GM18498 (cell line): ENCODE results near the gene ZBTB7C.
"Not testable (repeated sequence)": the region's sequence is repeated elsewhere in the genome, so short reads cannot be mapped to it uniquely, and the experiment has no call there.

Experiments used
- ATAC-seq: cut with Tn5 transposase; IDR thresholded peaks from one replicate; pipeline ENCODE4 v1.9.1; 2021; ENCODE audit warnings: mild to moderate bottlenecking, moderate library complexity; ENCODE audit not compliant: unreplicated experiment

ZBTB7C gene

DNA sequence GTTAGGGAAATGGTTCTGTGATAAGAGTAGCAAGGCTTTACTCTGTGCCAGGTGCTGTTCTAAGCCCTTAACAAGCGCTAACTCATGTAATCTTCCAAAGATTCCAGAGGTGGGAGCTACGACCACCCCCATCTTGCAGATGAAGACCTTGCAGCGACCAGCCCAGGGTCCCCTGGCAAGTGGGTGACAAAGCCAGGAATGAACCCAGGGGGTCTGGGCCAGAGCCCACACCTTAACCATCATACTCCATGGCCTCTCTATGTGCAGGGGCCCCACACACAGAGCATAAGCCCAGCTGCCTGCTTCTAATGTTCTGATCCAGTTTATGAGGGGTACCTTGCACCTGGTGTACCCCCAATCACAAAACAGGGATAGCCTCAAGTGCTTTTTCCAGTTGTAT lies 105.3 kb downstream of the ZBTB7C start:
- no peak for ATAC-seq

DNA sequence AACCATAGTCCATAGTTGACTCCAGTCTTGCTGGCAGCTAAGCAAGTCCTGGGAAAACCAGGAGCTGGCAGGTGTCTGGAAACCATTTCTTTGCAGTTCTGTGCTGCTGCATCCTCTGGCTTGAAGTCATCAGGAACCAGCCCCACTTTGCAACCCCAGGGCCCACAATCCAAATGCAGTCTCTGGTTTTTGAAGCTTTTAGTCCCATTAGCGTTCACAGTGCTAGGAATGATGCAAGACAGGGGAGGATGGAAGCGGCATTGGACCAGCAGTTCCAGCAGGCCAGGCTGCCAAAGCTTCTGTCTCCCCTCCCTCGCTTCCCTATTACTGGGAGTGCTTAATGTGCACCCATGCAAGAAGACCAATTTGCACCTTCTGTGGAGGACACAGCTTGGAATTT lies 106.4 kb downstream of the ZBTB7C start:
- ATAC-seq = no peak

DNA sequence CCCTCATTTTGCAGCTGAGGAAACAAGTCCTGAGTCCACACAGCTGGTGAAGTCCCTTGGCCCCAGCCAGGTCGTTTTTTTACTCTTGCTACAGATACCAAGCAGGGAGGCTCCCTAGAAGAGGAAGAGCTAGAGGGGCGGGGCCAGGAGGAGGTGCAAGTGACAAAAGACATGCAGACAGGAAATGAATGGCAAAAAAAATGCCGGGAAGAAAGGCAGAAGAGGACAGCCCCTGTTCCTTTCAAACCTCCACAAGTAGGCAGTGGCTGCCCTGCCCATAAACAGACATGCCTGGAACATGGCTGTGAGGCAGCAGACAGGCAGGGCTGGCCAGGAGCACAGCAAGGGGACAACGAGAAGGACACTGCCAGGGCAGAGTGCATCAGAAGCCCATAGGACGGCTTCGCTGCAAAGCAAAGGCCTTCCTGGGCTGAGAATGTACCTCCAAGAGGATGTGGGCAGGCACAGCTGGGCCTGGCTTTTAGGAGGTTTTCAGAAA lies 108.7 kb downstream of the ZBTB7C start:
- no peak for ATAC-seq

GRCh38 chr18:48297139-48297538 lies 112.0 kb downstream of the ZBTB7C start:
- no peak for ATAC-seq

- no peak for ATAC-seq
Measured at GRCh38 chr18:48296581-48296980, 112.6 kb downstream of the ZBTB7C start.

DNA sequence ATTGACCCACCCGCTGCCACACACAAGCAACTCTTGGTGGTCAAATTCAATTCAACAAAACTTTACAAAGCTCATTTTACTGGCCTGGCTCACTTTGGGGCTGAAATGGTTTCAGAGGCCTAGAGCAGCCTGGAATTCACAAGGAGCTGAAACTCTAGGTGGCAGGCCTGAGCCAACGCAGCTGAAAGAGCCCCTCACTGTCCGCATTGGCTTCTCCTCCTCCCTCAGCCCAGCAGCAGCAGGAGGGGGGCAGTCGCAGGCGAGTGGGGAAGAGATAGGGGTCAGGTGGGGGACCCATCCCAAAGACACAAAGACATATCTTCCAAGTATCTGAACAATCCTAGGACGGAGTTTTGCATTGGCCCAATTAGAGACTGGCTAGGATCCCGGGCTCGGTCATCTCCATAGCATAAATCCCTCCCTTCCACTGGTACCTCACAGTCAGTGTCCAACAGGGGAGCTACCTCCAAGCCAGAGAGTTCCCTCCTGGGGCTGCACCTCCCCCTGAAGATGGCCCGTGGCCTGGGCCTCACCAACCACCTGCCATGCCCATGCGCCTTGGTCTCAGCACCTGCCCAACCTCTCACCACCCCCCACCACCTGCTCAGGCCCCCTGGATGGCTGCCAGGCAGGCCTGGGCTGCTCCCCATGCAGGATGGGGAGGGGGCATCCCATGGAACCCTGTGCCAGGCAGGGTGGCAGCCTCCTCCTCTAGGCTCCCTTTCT lies 113.4 kb downstream of the ZBTB7C start:
- ATAC-seq = no peak

- ATAC-seq = no peak
Measured at GRCh38 chr18:48294899-48295585, 114.1 kb downstream of the ZBTB7C start.

GRCh38 chr18:48293954-48294898 lies 115.0 kb downstream of the ZBTB7C start:
- ATAC-seq = no peak

GRCh38 chr18:48292782-48293424 lies 116.3 kb downstream of the ZBTB7C start:
- no peak for ATAC-seq

DNA sequence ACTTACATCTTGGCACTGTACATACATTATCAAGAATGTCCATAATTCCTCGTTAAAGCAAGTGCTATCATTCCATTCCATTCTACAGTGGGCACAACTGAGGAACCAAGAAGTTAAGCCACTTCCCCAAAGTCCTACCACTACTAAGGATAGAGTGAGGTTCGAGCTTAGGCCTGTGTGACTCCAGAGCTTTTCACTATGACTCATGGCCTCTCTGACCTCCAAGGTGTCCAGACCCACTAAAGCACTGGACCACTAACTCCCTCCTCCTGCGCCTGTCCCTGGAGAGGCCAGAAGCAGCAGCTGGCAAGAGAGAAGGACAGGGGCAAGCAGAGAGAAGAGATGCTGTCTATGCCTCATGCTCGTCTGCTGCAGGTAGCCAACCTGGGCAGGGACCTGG lies 117.0 kb downstream of the ZBTB7C start:
- no peak for ATAC-seq

DNA sequence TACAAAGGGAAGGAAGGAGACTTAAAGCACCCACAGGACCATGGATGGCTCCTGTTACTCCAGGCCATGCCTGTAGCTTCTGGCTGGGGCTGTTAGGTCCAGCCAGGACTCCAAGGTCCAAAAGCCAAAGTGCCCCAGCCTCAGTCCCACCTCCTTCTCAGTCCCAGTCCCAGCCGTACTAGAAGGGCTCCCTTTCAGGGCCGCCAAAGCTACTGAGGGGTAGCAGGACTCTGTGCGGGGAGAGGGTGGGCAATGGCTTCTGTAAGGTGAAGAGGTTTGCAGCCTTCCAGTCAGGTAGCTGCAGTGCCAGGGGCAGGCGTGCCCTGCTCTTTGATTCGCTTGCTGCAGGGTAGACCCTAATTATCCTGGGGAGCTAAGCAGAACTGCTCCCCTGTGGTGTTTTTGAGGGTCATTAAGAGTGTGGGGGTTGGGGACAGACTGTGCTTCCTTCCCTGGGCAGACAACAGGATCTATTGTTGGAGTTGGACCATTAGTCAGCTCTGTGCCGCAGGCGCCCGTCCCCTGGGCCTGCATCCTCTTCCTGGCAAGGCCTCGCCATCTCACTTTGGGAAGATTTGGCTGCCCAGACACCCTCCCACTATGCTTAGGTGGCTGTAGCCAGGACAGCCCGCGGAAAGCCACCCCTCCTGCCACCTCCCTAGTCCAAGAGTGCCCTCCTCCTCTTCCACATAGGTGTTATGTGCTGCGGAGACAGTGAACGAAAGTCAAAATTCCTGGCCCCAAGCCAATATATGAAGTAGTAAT lies 118.8 kb downstream of the ZBTB7C start:
- no peak for ATAC-seq

DNA sequence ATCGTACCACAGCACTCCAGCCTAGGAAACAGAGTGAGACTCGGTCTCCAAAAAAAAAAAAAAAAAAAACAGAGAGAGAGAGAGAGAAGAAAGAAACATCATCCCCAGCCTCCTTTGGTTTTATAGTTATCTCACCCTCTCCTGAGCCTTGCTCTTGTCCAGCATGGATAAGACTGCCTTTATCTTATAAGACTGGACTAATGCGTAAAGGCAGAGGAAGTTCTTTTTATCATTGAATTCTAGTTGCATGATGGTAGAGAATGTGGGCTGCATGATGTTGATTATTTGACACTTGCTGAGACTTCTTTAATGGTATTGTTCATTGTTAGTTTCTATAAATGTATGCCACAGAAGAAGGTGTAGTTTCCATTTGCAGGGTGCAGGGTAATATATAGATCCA lies 124.4 kb downstream of the ZBTB7C start:
- ATAC-seq = no peak

DNA sequence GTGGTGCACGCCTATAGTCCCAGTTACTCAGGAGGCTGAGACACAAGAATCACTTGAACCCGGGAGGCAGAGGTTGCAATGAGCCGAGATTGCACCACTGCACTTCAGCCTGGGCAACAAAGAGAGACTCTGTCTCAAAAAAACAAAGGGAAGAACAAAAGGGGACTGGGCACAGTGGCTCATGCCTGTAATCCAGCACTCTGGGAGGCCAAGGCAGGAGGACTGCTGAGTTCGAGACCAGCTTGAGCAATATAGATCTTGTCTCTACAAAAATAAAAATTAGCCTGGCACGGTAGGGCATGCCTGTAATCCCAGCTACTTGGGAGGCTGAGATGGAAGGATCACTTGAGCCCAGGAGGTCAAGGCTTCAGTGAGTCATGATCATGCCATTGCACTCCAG lies 125.2 kb downstream of the ZBTB7C start:
- ATAC-seq = not testable (repeated sequence)

DNA sequence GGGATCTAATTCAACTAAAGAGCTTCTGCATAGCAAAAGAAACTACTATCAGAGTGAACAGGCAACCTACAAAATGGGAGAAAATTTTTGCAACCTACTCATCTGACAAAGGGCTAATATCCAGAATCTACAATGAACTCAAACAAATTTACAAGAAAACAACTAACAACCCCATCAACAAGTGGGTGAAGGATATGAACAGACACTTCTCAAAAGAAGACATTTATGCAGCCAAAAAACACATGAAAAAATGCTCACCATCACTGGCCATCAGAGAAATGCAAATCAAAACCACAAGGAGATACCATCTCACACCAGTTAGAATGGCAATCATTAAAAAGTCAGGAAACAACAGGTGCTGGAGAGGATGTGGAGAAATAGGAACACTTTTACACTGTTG lies 127.7 kb downstream of the ZBTB7C start:
- not testable (repeated sequence) for ATAC-seq

DNA sequence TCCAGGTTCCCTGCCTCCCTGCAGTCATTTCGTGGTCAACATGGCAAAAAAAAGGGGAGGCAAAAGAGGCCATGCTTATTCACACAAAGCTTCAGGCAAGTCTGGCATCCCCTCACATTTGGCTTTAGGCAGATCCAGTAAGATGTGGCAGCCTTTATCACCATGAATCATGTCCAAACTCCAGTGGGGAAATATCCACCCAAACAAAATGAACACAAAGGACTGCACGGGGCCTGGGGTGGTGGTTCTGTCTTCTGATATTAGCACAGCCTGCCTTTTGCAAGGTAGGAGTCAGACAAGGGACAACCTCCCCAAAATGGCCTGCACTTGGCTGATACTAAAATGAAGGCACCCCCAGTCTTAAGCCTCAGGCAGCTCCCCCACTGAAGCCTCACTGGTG lies 129.9 kb downstream of the ZBTB7C start:
- no peak for ATAC-seq

- ATAC-seq = no peak
Measured at GRCh38 chr18:48278081-48278480, 131.1 kb downstream of the ZBTB7C start.

- ATAC-seq = no peak
Measured at GRCh38 chr18:48274301-48274700, 134.9 kb downstream of the ZBTB7C start.

DNA sequence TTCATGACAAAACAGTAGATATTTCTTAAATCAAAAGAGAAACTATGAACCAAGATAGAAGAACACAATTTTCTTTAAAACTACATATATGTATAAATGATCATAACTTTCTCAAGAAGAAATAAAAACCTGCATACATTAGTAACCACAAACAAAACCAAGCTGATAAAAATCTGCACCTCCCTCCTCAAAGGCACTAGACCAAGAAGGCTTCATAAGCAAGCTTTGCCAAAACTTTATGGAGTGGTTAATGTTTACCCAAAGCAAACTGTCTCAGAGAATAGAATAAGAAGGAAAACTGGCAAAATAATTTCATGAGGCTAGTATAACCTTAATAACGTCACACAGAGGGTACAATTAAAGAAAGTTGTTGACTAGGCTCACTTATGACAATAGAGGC lies 138.3 kb downstream of the ZBTB7C start:
- no peak for ATAC-seq

- ATAC-seq = no peak
Measured at GRCh38 chr18:48265328-48265727, 143.9 kb downstream of the ZBTB7C start.
